ENCODE data around the gene TSPEAR. TPM values are rescaled to one million over a fixed set of nuclear protein-coding genes. Genes with fewer than 3 reads are reported as not detected.

Gene TSPEAR
- total RNA-seq, 4 donors from 2014 or later = not detected

DNA sequence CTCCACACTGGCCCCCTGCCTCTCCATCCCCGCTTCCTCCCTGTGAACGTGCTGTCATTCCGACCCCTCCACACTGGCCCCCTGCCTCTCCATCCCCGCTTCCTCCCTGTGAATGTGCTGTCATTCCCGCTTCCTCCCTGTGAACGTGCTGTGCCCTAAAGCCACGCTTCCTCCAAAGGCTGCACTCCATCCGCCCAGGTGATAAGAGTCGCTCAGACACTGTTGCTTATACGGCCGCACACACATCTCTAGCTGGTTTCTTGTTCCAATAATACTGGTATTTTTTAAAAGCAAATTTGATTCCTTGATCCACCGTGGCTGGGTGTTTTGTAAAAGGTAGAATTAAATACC is 39.3 kb upstream of the TSPEAR start:
- DNase-seq = no peak
- peaks cover 0 to 14% (median 9%) of the 10 kb centered on the region in 3 donors for H3K27me3 ChIP-seq
- H3K9me3 ChIP-seq = no peaks in the 10 kb centered on the region
- in situ Hi-C loops (cut with MboI; ENCODE audit: low sequenced_read_pairs in 4 of 4) (no loop called here), intact Hi-C loops (cut with DNase I; ENCODE audit: low total_unique reads) (no loop called here)
- no peak for ATAC-seq
- no peaks in the 10 kb centered on the region for H3K36me3 ChIP-seq
- H3K4me1 ChIP-seq = no peaks in the 10 kb centered on the region
- no peak overlapping the region for H3K4me3 ChIP-seq
- no peak overlapping the region for H3K27ac ChIP-seq
- TF ChIP-seq POLR2A (IDR thresholded peaks at IDR 0.05) = no peak

DNA sequence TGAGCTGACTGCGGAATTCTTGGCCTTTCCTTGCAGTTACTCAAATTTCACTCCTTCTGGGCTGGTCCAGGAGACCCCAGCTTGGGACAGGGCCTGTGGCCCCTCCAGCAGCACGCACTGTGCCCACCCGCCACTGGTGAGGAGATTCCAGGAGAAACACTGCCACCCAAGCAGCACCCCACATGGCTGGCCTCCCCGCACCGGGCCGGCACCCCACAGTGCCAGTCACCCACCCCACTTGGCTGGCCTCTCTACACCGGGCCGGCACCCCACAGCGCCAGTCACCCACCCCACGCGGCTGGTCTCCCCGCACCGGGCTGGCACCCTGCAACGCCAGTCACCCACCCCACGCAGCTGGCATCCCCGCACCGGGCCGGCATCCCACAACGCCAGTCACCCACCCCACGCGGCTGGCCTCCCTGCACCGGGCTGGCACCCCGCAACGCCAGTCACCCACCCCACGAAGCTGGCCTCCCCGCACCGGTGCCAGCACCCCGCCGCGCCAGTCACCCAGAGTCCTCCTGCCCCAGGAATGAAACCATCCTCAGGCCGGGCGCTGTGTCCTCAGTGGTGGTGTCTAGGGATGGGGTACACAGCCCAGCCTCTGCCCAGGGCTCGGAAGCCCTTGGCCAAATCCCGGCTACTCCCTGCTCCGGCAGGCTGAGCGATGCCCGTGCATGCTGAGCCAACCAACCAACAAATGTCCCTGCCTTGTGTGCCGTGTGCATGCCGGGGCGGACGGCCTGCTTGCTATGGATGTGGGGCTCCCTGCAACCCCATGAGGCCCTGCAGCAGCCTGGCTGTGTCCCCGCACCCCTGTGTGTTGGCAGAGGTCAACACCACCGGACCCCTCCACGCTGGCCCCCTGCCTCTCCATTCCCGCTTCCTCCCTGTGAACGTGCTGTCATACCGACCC is 38.6 kb upstream of the TSPEAR start:
- intact Hi-C loops (cut with DNase I; ENCODE audit: low total_unique reads) = no loop called here

DNA sequence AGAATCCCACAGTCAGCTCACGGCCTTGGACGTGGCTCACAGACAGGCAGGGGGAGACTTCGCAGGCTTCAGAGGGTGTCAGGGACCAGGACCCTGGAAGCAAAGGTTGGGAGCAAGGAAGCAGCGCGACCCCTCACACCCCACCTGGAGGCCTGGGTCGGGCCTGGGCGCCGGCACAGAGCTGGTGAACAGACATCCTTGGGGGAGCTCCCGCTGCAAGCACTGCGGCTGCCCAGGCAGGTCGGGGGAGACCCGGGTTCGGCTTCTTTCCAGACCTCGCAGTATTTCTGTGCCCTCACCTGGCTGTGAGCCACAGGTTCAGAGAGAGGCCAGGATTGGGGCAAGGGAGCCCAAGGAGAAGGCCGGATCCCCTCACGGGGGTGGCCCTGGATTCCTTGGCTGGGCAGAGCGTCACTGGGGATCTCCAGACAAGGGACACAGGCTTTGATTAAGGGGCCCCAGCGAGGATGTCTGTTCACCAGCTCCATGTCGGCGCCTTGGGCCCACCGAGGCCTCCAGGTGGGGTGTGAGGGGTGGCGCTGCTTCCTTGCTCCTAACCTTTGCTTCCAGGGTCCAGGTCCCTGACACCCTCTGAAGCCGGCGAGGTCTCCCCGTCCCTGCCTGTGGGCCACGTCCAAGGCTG is 37.9 kb upstream of the TSPEAR start:
- TF ChIP-seq, protein P1, sequence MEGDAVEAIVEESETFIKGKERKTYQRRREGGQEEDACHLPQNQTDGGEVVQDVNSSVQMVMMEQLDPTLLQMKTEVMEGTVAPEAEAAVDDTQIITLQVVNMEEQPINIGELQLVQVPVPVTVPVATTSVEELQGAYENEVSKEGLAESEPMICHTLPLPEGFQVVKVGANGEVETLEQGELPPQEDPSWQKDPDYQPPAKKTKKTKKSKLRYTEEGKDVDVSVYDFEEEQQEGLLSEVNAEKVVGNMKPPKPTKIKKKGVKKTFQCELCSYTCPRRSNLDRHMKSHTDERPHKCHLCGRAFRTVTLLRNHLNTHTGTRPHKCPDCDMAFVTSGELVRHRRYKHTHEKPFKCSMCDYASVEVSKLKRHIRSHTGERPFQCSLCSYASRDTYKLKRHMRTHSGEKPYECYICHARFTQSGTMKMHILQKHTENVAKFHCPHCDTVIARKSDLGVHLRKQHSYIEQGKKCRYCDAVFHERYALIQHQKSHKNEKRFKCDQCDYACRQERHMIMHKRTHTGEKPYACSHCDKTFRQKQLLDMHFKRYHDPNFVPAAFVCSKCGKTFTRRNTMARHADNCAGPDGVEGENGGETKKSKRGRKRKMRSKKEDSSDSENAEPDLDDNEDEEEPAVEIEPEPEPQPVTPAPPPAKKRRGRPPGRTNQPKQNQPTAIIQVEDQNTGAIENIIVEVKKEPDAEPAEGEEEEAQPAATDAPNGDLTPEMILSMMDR (IDR thresholded peaks at IDR 0.05 in 4 of 5, conservative IDR thresholded peaks at IDR 0.05 in 1 of 5) = no peak
- no peak for TF ChIP-seq POLR2A (IDR thresholded peaks at IDR 0.05)
- Histone ChIP-seq H3K9me3 (no peaks in the 10 kb centered on the region), H3K4me1 (no peaks in the 10 kb centered on the region), H3K27ac (no peak overlapping the region), H3K27me3 (peaks cover 0 to 14% (median 9%) of the 10 kb centered on the region in 3 donors), H3K4me3 (no peak overlapping the region), H3K36me3 (no peaks in the 10 kb centered on the region)
- in situ Hi-C loops (cut with MboI; ENCODE audit: low sequenced_read_pairs in 4 of 4) = no loop called here
- intact Hi-C loops (cut with DNase I; ENCODE audit: low total_unique reads) = no loop called here
- no peak for DNase-seq
- no peak for ATAC-seq

More for the DNA sequence above, 38.6 kb upstream of the TSPEAR start:
- Histone ChIP-seq H3K4me3 (no peak overlapping the region), H3K36me3 (no peaks in the 10 kb centered on the region), H3K27ac (no peak overlapping the region), H3K9me3 (no peaks in the 10 kb centered on the region), H3K27me3 (peaks cover 0 to 14% (median 9%) of the 10 kb centered on the region in 3 donors), H3K4me1 (no peaks in the 10 kb centered on the region)
- ATAC-seq (no peak), DNase-seq (no peak)
- no peak for TF ChIP-seq POLR2A (IDR thresholded peaks at IDR 0.05)
- TF ChIP-seq, protein P1 (IDR thresholded peaks at IDR 0.05 in 4 of 5, conservative IDR thresholded peaks at IDR 0.05 in 1 of 5) = no peak
- in situ Hi-C loops (cut with MboI; ENCODE audit: low sequenced_read_pairs in 4 of 4) = no loop called here

DNA sequence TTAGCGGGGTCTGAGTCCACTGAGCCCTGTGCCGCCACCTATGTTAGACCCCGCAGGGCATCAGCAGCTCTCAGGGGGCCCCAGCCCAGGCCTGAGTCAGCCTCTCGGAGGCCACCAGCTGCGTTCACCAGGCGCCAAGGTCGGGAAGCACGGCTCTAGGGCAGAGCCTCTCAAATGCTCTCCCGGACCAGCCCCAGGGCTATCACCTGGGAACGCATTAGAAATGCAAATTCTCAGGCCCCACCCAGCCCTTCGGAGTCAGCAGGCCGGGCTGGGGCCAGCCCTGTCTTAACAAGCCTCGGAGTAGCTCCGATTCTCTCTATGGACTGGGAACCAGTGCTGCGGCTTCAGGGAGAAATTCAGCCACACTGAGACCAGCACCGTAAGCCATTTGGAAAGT is 37.2 kb upstream of the TSPEAR start:
- DNase-seq (no peak), ATAC-seq (no peak)
- Histone ChIP-seq H3K4me1 (no peaks in the 10 kb centered on the region), H3K27ac (no peak overlapping the region), H3K4me3 (no peak overlapping the region), H3K9me3 (no peaks in the 10 kb centered on the region), H3K36me3 (no peaks in the 10 kb centered on the region), H3K27me3 (peaks cover 0 to 14% (median 9%) of the 10 kb centered on the region in 3 donors)
- intact Hi-C loops (cut with DNase I; ENCODE audit: low total_unique reads) (no loop called here), in situ Hi-C loops (cut with MboI; ENCODE audit: low sequenced_read_pairs in 4 of 4) (no loop called here)
- TF ChIP-seq POLR2A (IDR thresholded peaks at IDR 0.05) = no peak
- TF ChIP-seq, protein P1 (IDR thresholded peaks at IDR 0.05 in 4 of 5, conservative IDR thresholded peaks at IDR 0.05 in 1 of 5) = no peak

DNA sequence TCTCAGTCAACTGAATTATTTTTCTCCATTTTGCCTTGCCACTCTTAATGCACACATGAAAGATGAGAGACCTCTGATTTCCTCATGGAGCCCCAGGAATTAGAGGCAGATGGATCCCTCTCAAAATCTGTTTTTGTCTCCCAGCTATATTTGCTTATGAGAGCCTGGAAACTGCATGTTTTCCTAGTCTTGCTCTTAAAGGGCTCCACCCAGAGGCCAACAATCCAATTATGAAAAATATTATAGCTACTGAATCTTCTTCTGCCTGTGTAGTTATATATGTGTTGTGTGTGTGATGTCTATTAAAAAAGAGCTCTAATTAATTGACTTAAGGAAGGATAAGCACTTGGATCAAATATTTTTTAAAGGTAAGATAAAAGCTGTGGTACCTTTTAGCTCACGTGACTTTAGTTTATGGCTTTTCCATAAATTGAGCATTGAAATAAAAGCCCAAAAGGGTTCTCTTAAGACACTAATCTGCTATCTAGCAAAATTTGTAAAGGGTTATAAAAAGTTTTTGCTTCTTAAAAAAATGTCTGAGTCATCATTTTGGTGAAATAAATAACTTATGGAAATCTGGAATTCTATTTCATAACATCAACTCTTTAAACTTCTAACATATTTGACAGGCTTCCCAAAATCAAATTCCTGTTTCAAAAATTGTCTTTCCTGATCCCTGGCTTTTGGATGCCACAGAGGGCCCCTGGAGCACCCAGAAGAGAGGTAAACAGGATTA is 31.2 kb upstream of the TSPEAR start:
- H3K36me3 ChIP-seq = no peaks in the 10 kb centered on the region
- H3K27me3 ChIP-seq = peaks cover 0 to 2% (median 0%) of the 10 kb centered on the region in 3 donors
- intact Hi-C loops (cut with DNase I; ENCODE audit: low total_unique reads) = no loop called here
- in situ Hi-C loops (cut with MboI; ENCODE audit: low sequenced_read_pairs in 4 of 4) = no loop called here
- peaks cover 0 to 10% (median 2%) of the 10 kb centered on the region in 3 donors for H3K9me3 ChIP-seq
- no peak for ATAC-seq
- no peak overlapping the region for H3K4me3 ChIP-seq
- no peak for TF ChIP-seq POLR2A (IDR thresholded peaks at IDR 0.05)
- TF ChIP-seq, protein P1 (IDR thresholded peaks at IDR 0.05 in 4 of 5, conservative IDR thresholded peaks at IDR 0.05 in 1 of 5) = no peak
- no peak for DNase-seq
- H3K4me1 ChIP-seq = no peaks in the 10 kb centered on the region
- H3K27ac ChIP-seq = no peak overlapping the region

Measured in gastrocnemius medialis (tissue), 4 donors.